Heart right ventricle (tissue), 16 donors: ENCODE measurements around the gene MGP. TPM values are rescaled to one million over a fixed set of nuclear protein-coding genes. Genes with fewer than 3 reads are reported as not detected.

Experiments used
- ATAC-seq, 8 donors: fragments of 200-7000 bp; cut with Tn5 transposase; one replicate each; pipeline ENCODE4 v1.9.1; 2020; ENCODE audit warnings: mild to moderate bottlenecking in 8 of 8, moderate library complexity in 8 of 8, moderate number of reproducible peaks in 1 of 8
- DNase-seq, 2 donors: peaks; one replicate each; pipeline ENCODE4 v3.0.0-alpha.2; 2020
- H3K27ac ChIP-seq, 10 donors: fragments of 200-600 bp; sonication (generic) in 2 of 10; one replicate each; pipeline versions ENCODE4 v1.5.0 to v1.8.0; 2020 to 2022; ENCODE audit warnings: mild to moderate bottlenecking in 3 of 10
- H3K27me3 ChIP-seq, 7 donors: fragments of 200-600 bp; one replicate each; pipeline ENCODE4 v1.8.0; 2021 to 2022; ENCODE audit warnings: mild to moderate bottlenecking in 2 of 7
- H3K36me3 ChIP-seq, 9 donors: fragments of 200-600 bp; sonication (generic) in 1 of 9; one replicate each; pipeline versions ENCODE4 v1.5.0 to v1.8.0; 2020 to 2022; ENCODE audit warnings: mild to moderate bottlenecking in 2 of 9
- H3K4me1 ChIP-seq, 9 donors: fragments of 200-600 bp; sonication (generic) in 1 of 9; one replicate each; pipeline versions ENCODE4 v1.5.0 to v1.8.0; 2020 to 2022; ENCODE audit warnings: mild to moderate bottlenecking in 4 of 9
- H3K4me3 ChIP-seq, 10 donors: fragments of 200-600 bp; sonication (generic) in 2 of 10; one replicate each; pipeline versions ENCODE4 v1.5.0 to v1.8.0; 2020 to 2022; ENCODE audit warnings: mild to moderate bottlenecking in 7 of 10, moderate library complexity in 2 of 10
- H3K9me3 ChIP-seq, 11 donors: fragments of 200-600 bp in 10 of 11; sonication (generic) in 2 of 11; one replicate each; pipeline versions ENCODE4 v1.5.0 to v1.8.0; 2013 to 2022; ENCODE audit warnings: mild to moderate bottlenecking in 2 of 11, control low read depth in 1 of 11, moderate library complexity in 1 of 11
- CTCF ChIP-seq, 9 donors: fragments of 200-600 bp; sonication (generic) in 2 of 9; IDR thresholded peaks; one replicate each; pipeline versions ENCODE4 v1.5.0 to v1.8.0; 2021 to 2022; ENCODE audit warnings: antibody characterized with exemption in 9 of 9, mild to moderate bottlenecking in 5 of 9, moderate library complexity in 1 of 9
- WGBS, 2 donors: extraction: QIAGEN DNeasy Blood & Tissue Kit; methylation state at CpG; one replicate each; pipeline ENCODE4 v1.1.7; 2013; ENCODE audit warnings: inconsistent platforms in 1 of 2; 5-methylcytosine and 5-hydroxymethylcytosine counted together
- intact Hi-C, 10 donors: fragments of 100-400 bp; cut with DNase I; formaldehyde crosslinking; loops; one replicate each; pipeline versions ENCODE4 v1.11.1 to v1.14.2; 2022
- polyA plus RNA-seq, 2 donors: library from polyadenylated mRNA; stranded (reverse); fragments of 200-250 nt; gene quantifications; one replicate each; pipeline ENCODE4 v1.2.3, GENCODE V29; 2013
- total RNA-seq, 10 donors: library from RNA; stranded (reverse); fragmentation: NEBNext Ultra II Directional in 3 of 10; extraction: Animal tissue kit (Norgen Biotek cat#: 25700) in 3 of 10; gene quantifications; one replicate each; pipeline versions ENCODE4 v1.2.1 to v1.2.4, GENCODE V29; 2021 to 2023
- donor health status: Arrhythmogenic right ventricular cardiomyopathy.
- donor health status: ischemic (EF 13 %, LVEDD 7.1; RV severe dilation, severe dysfunction).
- donor health status: healthy with polysubstance abuse.
- donor health status: DM: no; HTN: yes; CAD: no.
- donor health status: DM: no; HTN: no; CAD: no.
- donor health status: ischemic (EF 25% LVEDD 6.9; RV normal size, moderate dysfunction).
- donor health status: ischemic (EF 25% LVEDD 5.7; RV mildly dilated, moderate dysfunction).
- donor health status: healthy.
- donor health status: DM: yes; HTN: yes; CAD: no.
- donor health status: Ischemic cardiomyopathy.
- donor health status: ischemic (EF 35%, LVEDD 5.7; RV mildly dilated, moderate dysfunction).
- donor health status: nonischemic (EF 11% LVEDD 7.7; RV severe dilation, severe dysfunction).
- donor health status: DM: yes; HTN: yes; CAD: no.
- donor health status: PGD.
- donor health status: ischemic (EF 29% LVEDD 5.4; RV normal size, mild dysfunction).
- donor health status: nonischemic (EF 23%, LVEDD 6.1; RV moderate dilation, normal function).

The MGP gene
- total and polyA plus RNA-seq, 12 donors: 151 to 528 (median 257) TPM

- TF ChIP-seq CTCF (IDR thresholded peaks at IDR 0.05): no peak
- intact Hi-C loops: loop anchor here in 2 of 10 donors (5.0 kb wide), 1 partner anchor 42 kb away; no protein-coding TSS in a partner anchor
- Histone ChIP-seq H3K27ac (peak overlapping the region; percentile 50 to 90 (median 74)), H3K4me1 (peaks cover 2 to 61% (median 44%) of the 10 kb centered on the region in 9 donors), H3K27me3 (no peaks in the 10 kb centered on the region), H3K4me3 (peak overlapping the region in 5 of 10 donors; percentile 2 to 20 (median 15)), H3K9me3 (no peaks in the 10 kb centered on the region), H3K36me3 (no peaks in the 10 kb centered on the region)
- no peak for DNase-seq
- ATAC-seq: peak in 4 of 8 donors; percentile 13 to 51 (median 20)
- WGBS, 2 donors: 48 to 63% methylated on average over 8 of the region's 8 CpGs
These were observed 19.2 kb upstream of the MGP start for GRCh38 chr12:14904854-14905253.

- H3K4me3 ChIP-seq: no peak overlapping the region
- DNase-seq (no peak), ATAC-seq (no peak)
- H3K27ac ChIP-seq: peak overlapping the region in 7 of 10 donors; percentile 31 to 90 (median 76)
- TF ChIP-seq CTCF (IDR thresholded peaks at IDR 0.05): no peak
- H3K27me3 ChIP-seq: no peaks in the 10 kb centered on the region
- no peaks in the 10 kb centered on the region for H3K36me3 ChIP-seq
- WGBS, 2 donors: 95 to 96% methylated on average over 5 of the region's 5 CpGs
- intact Hi-C loops: loop anchor here in 1 of 10 donors (5.0 kb wide), 1 partner anchor 44 kb away; no protein-coding TSS in a partner anchor
- H3K4me1 ChIP-seq: peaks cover 2 to 61% (median 41%) of the 10 kb centered on the region in 9 donors
- no peaks in the 10 kb centered on the region for H3K9me3 ChIP-seq
These were observed 17.9 kb upstream of the MGP start for GRCh38 chr12:14903386-14904098.

GRCh38 chr12:14902465-14902864, 16.8 kb upstream of the MGP start:
- no peak for TF ChIP-seq CTCF (IDR thresholded peaks at IDR 0.05)
- Histone ChIP-seq H3K9me3 (no peaks in the 10 kb centered on the region), H3K4me1 (peaks cover 2 to 65% (median 43%) of the 10 kb centered on the region in 9 donors), H3K4me3 (no peak overlapping the region), H3K27ac (peak overlapping the region in 8 of 10 donors; percentile 7 to 90 (median 64)), H3K36me3 (no peaks in the 10 kb centered on the region), H3K27me3 (no peaks in the 10 kb centered on the region)
- 63 to 75% methylated on average over 2 of the region's 2 CpGs for WGBS, 2 donors
- no peak for ATAC-seq
- no peak for DNase-seq
- intact Hi-C loops: loop anchor here in 1 of 10 donors (5.0 kb wide), 1 partner anchor 45 kb away; no protein-coding TSS in a partner anchor

GRCh38 chr12:14901228-14901562, 15.5 kb upstream of the MGP start:
- Histone ChIP-seq H3K4me1 (peaks cover 2 to 73% (median 50%) of the 10 kb centered on the region in 9 donors), H3K36me3 (no peaks in the 10 kb centered on the region), H3K27ac (peak overlapping the region in 9 of 10 donors; percentile 7 to 90 (median 63)), H3K4me3 (no peak overlapping the region), H3K9me3 (no peaks in the 10 kb centered on the region), H3K27me3 (no peaks in the 10 kb centered on the region)
- peak in 1 of 2 donors; percentile 40 for DNase-seq
- TF ChIP-seq CTCF (IDR thresholded peaks at IDR 0.05): peak in 8 of 9 donors; percentile 9 to 49 (median 26)
- peak in 6 of 8 donors; percentile 47 to 67 (median 56) for ATAC-seq
- intact Hi-C loops: loop anchor here in 1 of 10 donors (5.0 kb wide), 1 partner anchor 46 kb away; no protein-coding TSS in a partner anchor
- 74% methylated on average over 1 of the region's 1 CpG for WGBS, 2 donors
